H1 (cell line): Measurements from ENCODE around the gene SYNJ2. TPM values are rescaled to one million over a fixed set of nuclear protein-coding genes. Genes with fewer than 3 reads are reported as not detected.

Experiments used
- CTCF ChIA-PET: fragments of 300-600 bp; sonication (Branson Sonifier 250); formaldehyde crosslinking; loops from one replicate; lab custom pipeline; 2021; ENCODE audit not compliant: partially characterized antibody; lab: Charles Lee
- POLR2A ChIA-PET: fragments of 300-600 bp; sonication (Branson Sonifier 250); formaldehyde crosslinking; loops from one replicate; lab custom pipeline; 2021; ENCODE audit warnings: inconsistent platforms; ENCODE audit not compliant: partially characterized antibody; lab: Charles Lee
- DNase-seq, 2 experiments: peaks; one replicate each; pipeline versions ENCODE4 v3.0.0 to v3.0.0-alpha.2; 2010 to 2022; ENCODE audit warnings: low spot score in 2 of 2, low read depth in 1 of 2, mixed read lengths in 1 of 2
- FAIRE-seq: peaks from 2 replicates; lab custom pipeline; 2011; peaks lifted over from hg19 to GRCh38; lab: Jason Lieb, UNC
- H2AFZ ChIP-seq: 2 replicates; pipeline ENCODE4 v1.8.1; 2012; ENCODE audit warnings: low read length, inconsistent platforms
- H2AK5ac ChIP-seq: 2 replicates; pipeline ENCODE4 v1.6.1; 2013; ENCODE audit warnings: low read depth, low read length
- H2BK120ac ChIP-seq: replicated peaks from 2 replicates; pipeline ENCODE3; 2013; ENCODE audit warnings: low read depth, low read length, inconsistent platforms
- H2BK12ac ChIP-seq: 2 replicates; pipeline ENCODE4 v1.6.1; 2013; ENCODE audit warnings: low read depth, low read length
- H2BK15ac ChIP-seq: 2 replicates; pipeline ENCODE4 v1.6.1; 2013; ENCODE audit warnings: low read length
- H2BK20ac ChIP-seq: 2 replicates; pipeline ENCODE4 v1.6.1; 2013; ENCODE audit warnings: low read length
- H2BK5ac ChIP-seq: 2 replicates; pipeline ENCODE4 v1.6.1; 2013; ENCODE audit warnings: low read depth, low read length
- H3K14ac ChIP-seq: 2 replicates; pipeline ENCODE4 v1.6.1; 2013; ENCODE audit warnings: inconsistent platforms; ENCODE audit not compliant: insufficient read length
- H3K18ac ChIP-seq: 2 replicates; pipeline ENCODE4 v1.6.1; 2013; ENCODE audit warnings: low read length; ENCODE audit errors: extremely low read depth
- H3K23ac ChIP-seq: 2 replicates; pipeline ENCODE4 v1.6.1; 2013; ENCODE audit warnings: inconsistent platforms; ENCODE audit not compliant: insufficient read length
- H3K23me2 ChIP-seq: 2 replicates; pipeline ENCODE4 v1.6.1; 2013; ENCODE audit warnings: low read depth, low read length
- H3K27ac ChIP-seq: 2 replicates; pipeline ENCODE4 v1.6.1; 2011; ENCODE audit warnings: low read depth, low read length, inconsistent platforms
- H3K27me3 ChIP-seq, 4 experiments: replicated peaks in 1 of 4; 1 replicate in 1 of 4; 2 replicates in 3 of 4; pipeline versions ENCODE4 v1.6.1 to v1.8.1; 2011 to 2013; ENCODE audit warnings: low read length in 3 of 4, mild to moderate bottlenecking in 3 of 4, inconsistent platforms in 2 of 4, mixed read lengths in 2 of 4, moderate library complexity in 1 of 4; ENCODE audit not compliant: control insufficient read depth in 3 of 4, insufficient read depth in 3 of 4; ENCODE audit errors: extremely low read depth in 1 of 4
- H3K36me3 ChIP-seq, 4 experiments: 2 replicates each; pipeline versions ENCODE4 v1.6.1 to v1.8.1; 2011 to 2013; ENCODE audit warnings: mild to moderate bottlenecking in 4 of 4, low read length in 3 of 4, moderate library complexity in 2 of 4, control low read depth in 1 of 4, inconsistent platforms in 1 of 4; ENCODE audit not compliant: insufficient read depth in 4 of 4, control insufficient read depth in 2 of 4
- H3K4ac ChIP-seq: replicated peaks from 2 replicates; pipeline ENCODE3; 2013; ENCODE audit warnings: low read length, low read depth, mixed read lengths, inconsistent platforms; ENCODE audit not compliant: insufficient read length
- H3K4me1 ChIP-seq, 4 experiments: replicated peaks in 1 of 4; 1 replicate in 1 of 4; 2 replicates in 3 of 4; pipeline versions ENCODE4 v1.6.1 to v1.8.1; 2011 to 2013; ENCODE audit warnings: low read length in 3 of 4, inconsistent platforms in 2 of 4, mixed read lengths in 1 of 4; ENCODE audit not compliant: insufficient read depth in 4 of 4, control insufficient read depth in 3 of 4
- H3K4me2 ChIP-seq, 2 experiments: 2 replicates each; pipeline versions ENCODE4 v1.6.1 to v1.8.1; 2011 to 2013; ENCODE audit warnings: low read depth in 2 of 2, low read length in 2 of 2, control low read depth in 1 of 2, inconsistent platforms in 1 of 2, mild to moderate bottlenecking in 1 of 2; ENCODE audit not compliant: insufficient read depth in 1 of 2
- H3K4me3 ChIP-seq, 4 experiments: fragments of 200-600, 300-600 bp in 1 of 4; sonication (generic), shearing (Covaris generic), sonication (Bioruptor Twin) in 1 of 4; 2 replicates each; pipeline versions ENCODE4 v1.5.1 to v1.8.1; 2011 to 2016; ENCODE audit warnings: low read length in 4 of 4, low read depth in 3 of 4, control low read depth in 2 of 4, inconsistent platforms in 2 of 4, mild to moderate bottlenecking in 2 of 4, mixed read lengths in 1 of 4, moderate library complexity in 1 of 4; ENCODE audit not compliant: insufficient read depth in 2 of 4; ENCODE audit errors: extremely low read depth in 1 of 4
- H3K56ac ChIP-seq: replicated peaks from 2 replicates; pipeline ENCODE3; 2013; ENCODE audit warnings: low read depth, mild to moderate bottlenecking, mixed read lengths, low read length, inconsistent platforms; ENCODE audit not compliant: insufficient read length
- H3K79me1 ChIP-seq: 2 replicates; pipeline ENCODE4 v1.6.1; 2013; ENCODE audit warnings: low read depth, low read length, control low read depth
- H3K79me2 ChIP-seq, 2 experiments: 2 replicates each; pipeline versions ENCODE4 v1.6.1 to v1.8.1; 2012 to 2013; ENCODE audit warnings: low read length in 2 of 2, mild to moderate bottlenecking in 2 of 2, inconsistent platforms in 1 of 2; ENCODE audit not compliant: insufficient read depth in 2 of 2, control insufficient read depth in 1 of 2
- H3K9ac ChIP-seq, 4 experiments: replicated peaks in 1 of 4; 1 replicate in 1 of 4; 2 replicates in 3 of 4; pipeline versions ENCODE4 v1.6.1 to v1.8.1; 2011 to 2013; ENCODE audit warnings: low read depth in 3 of 4, low read length in 3 of 4, control low read depth in 2 of 4, mild to moderate bottlenecking in 2 of 4, moderate library complexity in 2 of 4, inconsistent platforms in 1 of 4; ENCODE audit errors: extremely low read depth in 1 of 4
- H3K9me3 ChIP-seq, 2 experiments: 2 replicates each; pipeline versions ENCODE4 v1.6.1 to v1.8.1; 2012 to 2013; ENCODE audit warnings: mild to moderate bottlenecking in 2 of 2, moderate library complexity in 2 of 2, control low read depth in 1 of 2, inconsistent platforms in 1 of 2, low read depth in 1 of 2, low read length in 1 of 2, mixed read lengths in 1 of 2; ENCODE audit not compliant: insufficient read depth in 2 of 2
- H4K20me1 ChIP-seq, 2 experiments: replicated peaks in 1 of 2; 2 replicates each; pipeline versions ENCODE3 to v1.8.1; 2011 to 2013; ENCODE audit warnings: inconsistent platforms in 2 of 2, low read length in 2 of 2, mild to moderate bottlenecking in 1 of 2; ENCODE audit not compliant: insufficient read depth in 2 of 2, control insufficient read depth in 1 of 2
- H4K5ac ChIP-seq: 2 replicates; pipeline ENCODE4 v1.6.1; 2013; ENCODE audit warnings: low read length, low read depth, mixed read lengths, inconsistent platforms; ENCODE audit not compliant: insufficient read length
- H4K8ac ChIP-seq: 2 replicates; pipeline ENCODE4 v1.8.0; 2013; ENCODE audit warnings: mild to moderate bottlenecking, moderate library complexity, low read length, inconsistent platforms; ENCODE audit not compliant: insufficient read depth; ENCODE audit errors: extremely low read depth
- H4K91ac ChIP-seq: replicated peaks from 2 replicates; pipeline ENCODE3; 2013; ENCODE audit warnings: low read length, mixed read lengths, inconsistent platforms; ENCODE audit not compliant: insufficient read length
- KDM1A ChIP-seq: fragments of 200-600, 300-600 bp; sonication (generic); IDR thresholded peaks from 2 replicates; pipeline ENCODE4 v1.7.1; 2016; ENCODE audit warnings: mild to moderate bottlenecking, low read length, borderline replicate concordance
- RXRA ChIP-seq: IDR thresholded peaks from 2 replicates; pipeline ENCODE4 v1.6.1; 2011; ENCODE audit warnings: low read depth, mild to moderate bottlenecking, low read length, moderate library complexity; ENCODE audit not compliant: insufficient read depth
- SIRT6 ChIP-seq: IDR thresholded peaks from one replicate; pipeline ENCODE4 v1.7.1; 2012; ENCODE audit warnings: low read length, inconsistent platforms
- YY1 ChIP-seq: IDR thresholded peaks from 2 replicates; pipeline ENCODE4 v1.6.1; 2011; ENCODE audit warnings: low read depth, mild to moderate bottlenecking, low read length
- ZNF274 ChIP-seq: IDR thresholded peaks from 2 replicates; pipeline ENCODE4 v1.7.0; 2012; ENCODE audit warnings: low read length, borderline replicate concordance; ENCODE audit errors: extremely low read depth
- WGBS, 2 experiments: shearing (Covaris generic) in 1 of 2; methylation state at CpG; one replicate each; pipeline versions ENCODE4 v1.1.6 to v1.1.7; 2013 to 2015; ENCODE audit warnings: low lambda C conversion rate in 2 of 2, mixed read lengths in 2 of 2, inconsistent platforms in 1 of 2, low coverage in 1 of 2, missing lambda C conversion rate in 1 of 2; ENCODE audit not compliant: insufficient replicate concordance in 2 of 2, insufficient coverage in 1 of 2, insufficient read length in 1 of 2; ENCODE audit errors: extremely low coverage in 1 of 2, missing lambda C conversion rate in 1 of 2; 5-methylcytosine and 5-hydroxymethylcytosine counted together
- polyA plus RNA-seq, 7 experiments: library from polyadenylated mRNA; depleted of rRNA in 3 of 7; stranded (reverse) in 5 of 7; unstranded in 2 of 7; fragments of >200 nt in 5 of 7; fragments of 200-250 nt in 2 of 7; gene quantifications; 1 replicate in 5 of 7; 2 replicates in 1 of 7; 4 replicates in 1 of 7; pipeline versions ENCODE4 v1.2.1 to v1.2.3, GENCODE V29; 2011 to 2013; ENCODE audit warnings: missing spikeins in 2 of 7, mixed read lengths in 2 of 7
- total RNA-seq: library from RNA; stranded (reverse); fragmentation: NEBNext Ultra II Directional; extraction: Animal tissue kit (Norgen Biotek cat#: 25700); gene quantifications from 2 replicates; pipeline ENCODE4 v1.2.1, GENCODE V29; 2021
- TF ChIP-seq, protein P1 (sequence below): IDR thresholded peaks from 2 replicates; pipeline ENCODE4 v1.6.1; 2012; ENCODE audit warnings: low read length, inconsistent platforms

SYNJ2 gene
- total and polyA plus RNA-seq, 2 of the 8 experiments (the other 6 are each of a cell fraction or from before 2014, with no cell fraction given): 3.7 to 13.9 TPM

DNA sequence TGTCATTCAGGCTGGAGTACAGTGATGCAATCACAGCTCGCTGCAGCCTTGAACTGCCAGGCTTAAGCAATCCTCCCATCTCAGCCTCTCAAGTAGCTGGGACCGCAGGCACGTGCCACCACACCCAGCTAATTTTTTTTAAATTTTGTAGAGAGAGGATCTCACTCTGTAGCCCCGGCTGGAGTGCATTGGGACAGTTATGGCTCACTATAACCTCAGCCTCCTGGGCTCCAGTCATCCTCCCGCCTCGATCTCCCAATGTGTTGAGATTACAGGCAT lies 99.9 kb downstream of the SYNJ2 start:
- no peak overlapping the region for H3K14ac ChIP-seq
- no peak overlapping the region for H3K9ac ChIP-seq
- no peak overlapping the region for H3K4ac ChIP-seq
- 85% methylated on average over 6 of the region's 6 CpGs; no CpG with 5 or more reads in 1 of the 2 experiments for WGBS, 2 experiments
- no peak overlapping the region for H3K18ac ChIP-seq
- no peaks in the 10 kb centered on the region for H4K20me1 ChIP-seq
- POLR2A ChIA-PET: no interaction called here
- no peak overlapping the region for H2BK15ac ChIP-seq
- no peaks in the 10 kb centered on the region for H3K9me3 ChIP-seq
- CTCF ChIA-PET: interaction anchor here (0.9 to 1.2 kb wide), 2 partner anchors 9 to 124 kb away, joined by 5 read pairs; no protein-coding TSS in a partner anchor
- no peaks in the 10 kb centered on the region for H3K4me1 ChIP-seq
- H2BK120ac ChIP-seq: no peak overlapping the region
- no peak overlapping the region for H4K91ac ChIP-seq
- no peak overlapping the region for H2BK5ac ChIP-seq
- H2AFZ ChIP-seq: no peak overlapping the region
- no peak overlapping the region for H4K8ac ChIP-seq
- no peaks in the 10 kb centered on the region; a peak in 2 of 8 replicates for H3K36me3 ChIP-seq
- no peaks in the 10 kb centered on the region for H3K79me2 ChIP-seq
- H3K23me2 ChIP-seq: no peaks in the 10 kb centered on the region
- DNase-seq (no peak), FAIRE-seq (no peak)
- no peak overlapping the region for H3K23ac ChIP-seq
- no peak overlapping the region for H3K4me2 ChIP-seq
- H3K27ac ChIP-seq: no peak overlapping the region
- no peak overlapping the region for H4K5ac ChIP-seq
- H2BK12ac ChIP-seq: no peak overlapping the region
- no peak overlapping the region for H2AK5ac ChIP-seq
- no peaks in the 10 kb centered on the region for H3K27me3 ChIP-seq
- no peak overlapping the region for H2BK20ac ChIP-seq
- no peak overlapping the region for H3K56ac ChIP-seq
- H3K4me3 ChIP-seq: no peak overlapping the region
- TF ChIP-seq SIRT6: no peak
- TF ChIP-seq RXRA: no peak
- no peak for TF ChIP-seq KDM1A
- no peak for TF ChIP-seq YY1
- no peak for TF ChIP-seq ZNF274
- TF ChIP-seq, protein P1, sequence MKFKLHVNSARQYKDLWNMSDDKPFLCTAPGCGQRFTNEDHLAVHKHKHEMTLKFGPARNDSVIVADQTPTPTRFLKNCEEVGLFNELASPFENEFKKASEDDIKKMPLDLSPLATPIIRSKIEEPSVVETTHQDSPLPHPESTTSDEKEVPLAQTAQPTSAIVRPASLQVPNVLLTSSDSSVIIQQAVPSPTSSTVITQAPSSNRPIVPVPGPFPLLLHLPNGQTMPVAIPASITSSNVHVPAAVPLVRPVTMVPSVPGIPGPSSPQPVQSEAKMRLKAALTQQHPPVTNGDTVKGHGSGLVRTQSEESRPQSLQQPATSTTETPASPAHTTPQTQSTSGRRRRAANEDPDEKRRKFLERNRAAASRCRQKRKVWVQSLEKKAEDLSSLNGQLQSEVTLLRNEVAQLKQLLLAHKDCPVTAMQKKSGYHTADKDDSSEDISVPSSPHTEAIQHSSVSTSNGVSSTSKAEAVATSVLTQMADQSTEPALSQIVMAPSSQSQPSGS: no peak
- H3K79me1 ChIP-seq: no peaks in the 10 kb centered on the region
